ENCODE results near the gene PSMD11.

- TF ChIP-seq CTCF (IDR thresholded peaks at IDR 0.05), result no peak
- no peak for TF ChIP-seq EP300 (IDR thresholded peaks at IDR 0.05)
- TF ChIP-seq POLR2AphosphoS5 (IDR thresholded peaks at IDR 0.05), result no peak
These were observed 59.2 kb downstream of the PSMD11 start for GRCh38 chr17:32503251-32504165.
